Activated naive CD8-positive, alpha-beta T cell treated with anti-CD3 and anti-CD28 coated beads, Interleukin-2, amount 10 ng/mL, durations not matched to agents 7 days and 5 days (primary cell): Measurements from ENCODE around the gene IL11RA. TPM values are rescaled to one million over a fixed set of nuclear protein-coding genes. Genes with fewer than 3 reads are reported as not detected.

Experiments
- ATAC-seq: fragments of 150-1000 bp; cut with Tn5 transposase; one replicate; pipeline ENCODE4 v1.10.0; 2021; ENCODE audit warnings: low read depth, moderate library complexity
- POLR2A ChIA-PET: fragments of 350-600 bp; sonication (Branson Sonifier 250); formaldehyde crosslinking; loops from one replicate; lab custom pipeline; 2021; ENCODE audit warnings: antibody characterized with exemption; lab: Charles Lee
- DNase-seq: peaks from one replicate; pipeline ENCODE4 v3.0.0; 2021
- H3K27ac Mint-ChIP-seq: one replicate; pipeline ENCODE4 v1.8.0; 2022; ENCODE audit warnings: mild to moderate bottlenecking, mixed read lengths
- H3K27me3 Mint-ChIP-seq: one replicate; pipeline ENCODE4 v1.8.0; 2022; ENCODE audit warnings: mild to moderate bottlenecking, moderate library complexity, mixed read lengths
- H3K36me3 Mint-ChIP-seq: one replicate; pipeline ENCODE4 v1.8.0; 2021; ENCODE audit warnings: mild to moderate bottlenecking, mixed read lengths
- H3K4me1 Mint-ChIP-seq: one replicate; pipeline ENCODE4 v1.8.0; 2021; ENCODE audit warnings: mixed read lengths
- H3K4me3 Mint-ChIP-seq: one replicate; pipeline ENCODE4 v1.8.0; 2022; ENCODE audit warnings: mild to moderate bottlenecking, moderate library complexity, mixed read lengths
- H3K9me3 Mint-ChIP-seq: one replicate; pipeline ENCODE4 v1.8.0; 2021; ENCODE audit warnings: mixed read lengths
- total RNA-seq, 2 experiments: library from RNA; stranded (reverse); gene quantifications; one replicate each; pipeline ENCODE4 v1.2.3, GENCODE V29; 2021

IL11RA gene
- total RNA-seq, 2 experiments from 2014 or later, result 77.0 to 79.1 TPM

GRCh38 chr9:34648673-34649072 is 3.3 kb upstream of the IL11RA start:
- Mint-ChIP-seq H3K36me3 (peaks cover 21% of the 10 kb centered on the region), H3K27me3 (no peaks in the 10 kb centered on the region), H3K27ac (no peak overlapping the region)

GRCh38 chr9:34650816-34651215 is 1.2 kb upstream of the IL11RA start:
- ATAC-seq (no peak), DNase-seq (no peak)
- peaks cover 29% of the 10 kb centered on the region for H3K4me1 Mint-ChIP-seq
- H3K36me3 Mint-ChIP-seq, result peaks cover 21% of the 10 kb centered on the region
- no peak overlapping the region for H3K27ac Mint-ChIP-seq
- no peaks in the 10 kb centered on the region for H3K27me3 Mint-ChIP-seq
- POLR2A ChIA-PET, result no interaction called here
- no peak overlapping the region for H3K4me3 Mint-ChIP-seq
- H3K9me3 Mint-ChIP-seq, result no peaks in the 10 kb centered on the region

More at GRCh38 chr9:34648673-34649072, 3.3 kb upstream of the IL11RA start:
- Mint-ChIP-seq H3K9me3 (no peaks in the 10 kb centered on the region), H3K4me1 (peaks cover 28% of the 10 kb centered on the region), H3K4me3 (no peak overlapping the region)
- no peak for ATAC-seq
- DNase-seq, result no peak
- POLR2A ChIA-PET, result interaction anchor here (1.3 to 5.6 kb wide), 4 partner anchors 8 to 15 kb away, joined by 3 to 117 read pairs (median 32); partner anchors contain the start of gene SIGMAR1

DNA sequence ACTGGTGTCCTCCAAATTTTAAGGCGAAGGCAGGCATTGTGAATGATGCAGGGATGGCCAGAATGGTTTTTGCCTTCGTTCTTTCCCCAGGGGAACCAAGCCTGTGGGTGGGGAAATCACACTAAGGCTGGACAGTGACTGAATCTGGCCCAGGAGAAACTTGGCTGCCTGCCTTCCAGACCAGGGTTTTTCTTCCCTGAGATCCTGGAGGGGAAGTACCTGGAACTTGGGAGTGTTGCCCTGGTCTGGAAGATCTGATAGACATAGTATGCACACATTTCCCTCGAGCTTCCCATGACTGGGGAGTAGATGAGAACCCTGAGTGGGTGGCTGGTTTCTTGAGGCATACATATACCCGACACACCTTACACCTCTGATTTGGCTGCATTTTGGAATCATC is 664 bp upstream of the IL11RA start:
- POLR2A ChIA-PET, result interaction anchor here (1.2 to 1.8 kb wide), 2 partner anchors 10 to 14 kb away, joined by 6 to 9 read pairs; partner anchors contain the start of genes CCL27 and SIGMAR1
- H3K4me3 Mint-ChIP-seq, result no peak overlapping the region
- ATAC-seq (no peak), DNase-seq (no peak)
- peaks cover 21% of the 10 kb centered on the region for H3K36me3 Mint-ChIP-seq
- no peaks in the 10 kb centered on the region for H3K27me3 Mint-ChIP-seq
- no peaks in the 10 kb centered on the region for H3K9me3 Mint-ChIP-seq
- H3K27ac Mint-ChIP-seq, result no peak overlapping the region
- peaks cover 27% of the 10 kb centered on the region for H3K4me1 Mint-ChIP-seq

DNA sequence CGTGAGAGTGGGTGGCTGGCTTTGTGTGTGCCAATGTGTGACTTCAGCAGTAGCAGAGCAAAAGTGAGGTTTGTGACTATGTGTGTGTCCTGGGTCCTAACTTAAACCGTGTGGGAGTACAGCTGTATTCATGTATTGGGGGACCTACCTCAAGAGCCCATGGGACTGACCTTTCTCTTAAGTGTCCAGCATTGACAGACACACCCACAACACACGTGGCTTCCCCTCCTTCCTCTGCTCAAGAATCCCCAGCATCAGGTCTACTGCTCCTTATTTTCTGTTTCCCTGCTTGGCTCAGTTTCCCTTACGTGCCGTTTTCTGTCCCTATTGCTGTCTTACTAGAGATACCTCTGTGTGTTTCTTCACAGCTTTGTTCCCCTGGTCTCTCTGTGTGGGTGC is 616 bp downstream of the IL11RA start:
- H3K27ac Mint-ChIP-seq, result no peak overlapping the region
- H3K27me3 Mint-ChIP-seq, result no peaks in the 10 kb centered on the region
- no peak for ATAC-seq
- H3K36me3 Mint-ChIP-seq, result peaks cover 18% of the 10 kb centered on the region
- peaks cover 23% of the 10 kb centered on the region for H3K4me1 Mint-ChIP-seq
- H3K4me3 Mint-ChIP-seq, result no peak overlapping the region
- no peak for DNase-seq
- H3K9me3 Mint-ChIP-seq, result no peaks in the 10 kb centered on the region
- POLR2A ChIA-PET, result interaction anchor here (1.1 to 1.8 kb wide), 2 partner anchors 13 to 15 kb away, joined by 4 to 9 read pairs; partner anchors contain the start of gene SIGMAR1

DNA sequence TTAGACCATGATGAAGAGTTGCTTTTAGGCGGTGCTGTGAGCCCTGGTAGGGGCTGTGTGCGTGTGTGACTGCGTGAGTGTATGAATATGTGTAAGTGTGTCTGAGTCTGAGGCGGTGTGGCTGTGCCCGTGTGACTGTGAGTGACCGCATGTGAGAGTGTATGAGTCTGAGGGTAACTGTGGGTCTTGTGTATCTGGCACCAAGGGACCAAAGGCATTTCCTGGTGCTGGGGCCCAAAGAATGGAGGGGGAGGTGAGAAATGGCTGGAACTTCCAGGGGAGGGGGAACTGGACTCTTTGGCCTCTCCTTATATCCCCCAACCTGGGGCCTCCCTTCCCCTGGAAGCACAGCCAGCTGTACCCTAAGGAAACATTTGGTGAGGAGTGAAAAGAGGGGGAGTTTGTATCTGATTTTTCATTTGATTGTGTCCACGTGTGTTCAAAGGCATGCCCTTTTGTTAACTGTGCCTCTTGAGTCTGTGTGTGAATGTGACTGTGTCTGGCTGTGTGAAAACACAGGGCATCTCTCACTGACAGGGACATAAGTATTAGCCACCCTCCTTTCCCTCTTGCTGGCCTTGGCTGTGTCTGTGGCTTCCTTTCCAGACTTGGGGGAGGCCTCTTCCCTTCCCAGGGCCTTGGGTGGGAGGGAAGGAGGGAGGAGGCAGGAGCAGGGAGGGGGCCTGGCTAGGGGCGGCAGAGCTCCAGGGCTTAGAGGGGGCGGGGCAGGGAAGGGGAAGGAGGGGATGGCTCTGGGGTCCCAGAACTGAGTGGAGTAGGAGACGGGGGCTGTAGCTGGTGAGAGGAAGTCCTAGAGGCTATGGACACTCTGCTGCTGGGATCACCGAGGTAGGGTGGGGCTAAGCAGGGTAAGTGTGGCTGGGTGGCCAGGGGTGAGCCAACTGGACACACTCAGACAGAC is 1.4 kb downstream of the IL11RA start:
- H3K36me3 Mint-ChIP-seq, result peaks cover 11% of the 10 kb centered on the region
- H3K27ac Mint-ChIP-seq, result no peak overlapping the region
- DNase-seq (no peak), ATAC-seq (no peak)
- H3K9me3 Mint-ChIP-seq, result no peaks in the 10 kb centered on the region
- H3K27me3 Mint-ChIP-seq, result no peaks in the 10 kb centered on the region
- no peak overlapping the region for H3K4me3 Mint-ChIP-seq
- peaks cover 16% of the 10 kb centered on the region for H3K4me1 Mint-ChIP-seq
- POLR2A ChIA-PET, result interaction anchor here (1.2 to 1.8 kb wide), 3 partner anchors 9 to 16 kb away, joined by 3 to 9 read pairs (median 4); partner anchors contain the start of gene SIGMAR1

GRCh38 chr9:34654323-34655051 is 2.5 kb downstream of the IL11RA start:
- POLR2A ChIA-PET, result interaction anchor here (1.2 to 1.4 kb wide), 3 partner anchors 10 to 17 kb away, joined by 3 to 4 read pairs (median 3); partner anchors contain the start of gene SIGMAR1
- no peak overlapping the region for H3K27ac Mint-ChIP-seq
- H3K9me3 Mint-ChIP-seq, result no peaks in the 10 kb centered on the region

GRCh38 chr9:34655394-34655793 is 3.4 kb downstream of the IL11RA start:
- Mint-ChIP-seq H3K36me3 (peaks cover 4% of the 10 kb centered on the region), H3K4me3 (no peak overlapping the region), H3K27ac (no peak overlapping the region), H3K4me1 (peaks cover 12% of the 10 kb centered on the region), H3K9me3 (no peaks in the 10 kb centered on the region), H3K27me3 (no peaks in the 10 kb centered on the region)
- ATAC-seq, result no peak
- POLR2A ChIA-PET, result interaction anchor here (1.4 to 3.4 kb wide), 2 partner anchors 8 to 13 kb away, joined by 3 to 18 read pairs; partner anchors contain the start of gene GALT
- no peak for DNase-seq

More at GRCh38 chr9:34654323-34655051, 2.5 kb downstream of the IL11RA start:
- H3K27me3 Mint-ChIP-seq, result no peaks in the 10 kb centered on the region
- no peak for DNase-seq
- H3K4me3 Mint-ChIP-seq, result no peak overlapping the region
- peaks cover 5% of the 10 kb centered on the region for H3K36me3 Mint-ChIP-seq
- no peak for ATAC-seq
- peaks cover 14% of the 10 kb centered on the region for H3K4me1 Mint-ChIP-seq

- Mint-ChIP-seq H3K4me1 (peaks cover 13% of the 10 kb centered on the region), H3K27ac (no peak overlapping the region), H3K36me3 (peaks cover 10% of the 10 kb centered on the region), H3K9me3 (no peaks in the 10 kb centered on the region), H3K27me3 (no peaks in the 10 kb centered on the region), H3K4me3 (no peak overlapping the region)
- DNase-seq (no peak), ATAC-seq (no peak)
- POLR2A ChIA-PET, result interaction anchor here (0.6 to 3.4 kb wide), 3 partner anchors 10 to 19 kb away, joined by 3 to 18 read pairs (median 6); partner anchors contain the start of genes GALT and SIGMAR1
Observed at GRCh38 chr9:34656992-34657391, 5.0 kb downstream of the IL11RA start.

DNA sequence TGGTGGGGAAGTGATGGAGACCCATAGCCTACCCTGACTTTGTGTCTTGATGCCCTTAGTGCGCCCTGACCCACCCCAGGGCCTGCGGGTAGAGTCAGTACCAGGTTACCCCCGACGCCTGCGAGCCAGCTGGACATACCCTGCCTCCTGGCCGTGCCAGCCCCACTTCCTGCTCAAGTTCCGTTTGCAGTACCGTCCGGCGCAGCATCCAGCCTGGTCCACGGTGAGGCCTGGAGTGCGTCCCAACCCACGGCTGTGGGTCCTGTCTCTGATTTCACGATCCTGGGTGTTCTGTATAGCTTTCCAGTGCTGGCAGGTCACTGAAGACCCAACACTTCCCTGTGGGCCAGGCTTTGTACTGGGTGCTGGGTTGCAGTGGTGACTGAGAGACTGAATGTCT is 6.5 kb downstream of the IL11RA start:
- POLR2A ChIA-PET, result interaction anchor here (3.4 kb wide), 1 partner anchor 11 kb away, joined by 18 read pairs; the partner anchor contains the start of gene GALT
- no peaks in the 10 kb centered on the region for H3K27me3 Mint-ChIP-seq
- H3K9me3 Mint-ChIP-seq, result no peaks in the 10 kb centered on the region
- peaks cover 16% of the 10 kb centered on the region for H3K4me1 Mint-ChIP-seq
- ATAC-seq, result no peak
- no peak overlapping the region for H3K4me3 Mint-ChIP-seq
- no peak overlapping the region for H3K27ac Mint-ChIP-seq
- no peak for DNase-seq
- peaks cover 7% of the 10 kb centered on the region for H3K36me3 Mint-ChIP-seq

DNA sequence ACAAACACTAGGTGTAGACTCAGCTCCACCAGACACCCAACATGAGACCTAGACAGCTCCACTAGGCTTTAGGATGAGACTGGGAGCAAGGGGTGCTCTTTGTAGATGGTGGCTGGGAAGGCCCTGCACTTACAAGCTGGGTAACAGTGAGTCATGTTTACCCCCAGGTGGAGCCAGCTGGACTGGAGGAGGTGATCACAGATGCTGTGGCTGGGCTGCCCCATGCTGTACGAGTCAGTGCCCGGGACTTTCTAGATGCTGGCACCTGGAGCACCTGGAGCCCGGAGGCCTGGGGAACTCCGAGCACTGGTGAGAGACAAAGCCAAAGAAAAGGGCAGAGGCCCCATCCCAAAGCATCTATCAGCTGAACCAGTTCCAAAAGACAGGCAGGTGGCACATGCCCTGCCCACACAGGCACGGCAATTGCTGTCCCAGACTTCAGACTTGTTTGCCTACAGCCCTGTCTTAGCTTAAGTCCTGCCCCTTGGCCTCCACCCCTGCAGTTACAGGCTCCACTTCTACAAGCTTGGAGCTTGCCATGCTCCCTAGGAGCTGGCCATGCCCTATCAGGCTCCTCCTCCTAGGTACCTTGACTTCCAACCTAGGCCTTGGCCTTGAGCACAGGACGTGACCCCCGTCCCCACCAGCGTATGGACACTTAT is 7.7 kb downstream of the IL11RA start:
- H3K4me1 Mint-ChIP-seq, result peaks cover 25% of the 10 kb centered on the region
- POLR2A ChIA-PET, result interaction anchor here (0.9 to 1.2 kb wide), 2 partner anchors 11 to 13 kb away, joined by 3 to 4 read pairs; partner anchors contain the start of gene GALT
- H3K4me3 Mint-ChIP-seq, result no peak overlapping the region
- no peak for DNase-seq
- H3K27ac Mint-ChIP-seq, result no peak overlapping the region
- no peak for ATAC-seq
- no peaks in the 10 kb centered on the region for H3K27me3 Mint-ChIP-seq
- H3K36me3 Mint-ChIP-seq, result peaks cover 9% of the 10 kb centered on the region
- no peaks in the 10 kb centered on the region for H3K9me3 Mint-ChIP-seq

DNA sequence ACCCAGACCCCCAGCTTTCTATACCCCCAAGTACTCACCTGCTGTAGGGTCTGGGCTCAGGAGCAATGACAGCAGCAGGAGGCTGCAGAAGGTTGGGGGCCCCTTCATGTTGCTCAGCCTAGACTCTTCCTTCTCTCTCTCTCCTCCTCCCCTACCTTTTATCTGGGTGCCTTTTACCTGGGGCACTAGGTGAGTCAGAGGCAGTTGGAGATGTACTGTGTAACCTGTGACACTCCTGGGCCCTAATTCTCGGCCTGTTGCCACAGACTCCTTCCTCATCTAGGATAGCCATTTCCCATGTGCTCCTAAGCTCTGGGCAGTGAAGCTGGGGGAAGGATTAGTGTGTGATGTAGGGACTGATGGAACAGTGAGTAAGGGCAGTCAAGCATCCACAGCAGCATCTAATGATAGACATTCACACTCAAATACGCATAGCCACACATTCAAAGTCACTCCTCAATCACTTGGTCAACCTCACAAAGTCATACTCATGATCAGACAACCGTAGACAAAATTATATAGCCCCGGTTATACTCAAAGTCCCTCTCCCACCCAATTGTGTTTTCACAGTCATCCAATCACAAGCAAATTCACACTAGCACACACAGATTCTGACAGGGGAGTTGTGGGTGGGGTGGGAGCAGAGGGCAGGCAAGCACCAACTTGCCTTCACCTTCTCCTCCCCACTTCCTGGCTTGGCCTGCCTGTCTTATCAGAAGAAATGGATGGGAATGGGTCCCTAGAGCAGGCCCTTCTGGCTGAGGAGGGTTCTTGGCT is 10.7 kb downstream of the IL11RA start, which contains the start of gene CCL27:
CCL27 (minus strand) TSS at position 132 of the 777 bp plus-strand sequence; CDS start at position 108, 24 bp downstream.
- no peaks in the 10 kb centered on the region for H3K27me3 Mint-ChIP-seq
- H3K27ac Mint-ChIP-seq, result peak within 1 kb of the TSS; percentile 83
- H3K4me1 Mint-ChIP-seq, result peaks cover 32% of the 10 kb centered on the region
- POLR2A ChIA-PET, result interaction anchor here (1.5 to 3.3 kb wide), 3 partner anchors 11 to 25 kb away, joined by 5 to 47 read pairs (median 6); partner anchors contain the start of genes GALT, IL11RA and SIGMAR1
- H3K4me3 Mint-ChIP-seq, result peak within 1 kb of the TSS; percentile 20
- ATAC-seq (no peak), DNase-seq (no peak)
- H3K36me3 Mint-ChIP-seq, result peaks cover 15% of the 10 kb centered on the region
- H3K9me3 Mint-ChIP-seq, result no peaks in the 10 kb centered on the region

GRCh38 chr9:34663303-34663605 is 11.3 kb downstream of the IL11RA start:
- no peak for ATAC-seq

More at GRCh38 chr9:34663303-34663605, 11.3 kb downstream of the IL11RA start:
- Mint-ChIP-seq H3K27me3 (no peaks in the 10 kb centered on the region), H3K4me1 (peaks cover 32% of the 10 kb centered on the region), H3K27ac (peak overlapping the region; percentile 83), H3K9me3 (no peaks in the 10 kb centered on the region), H3K4me3 (peak overlapping the region; percentile 20), H3K36me3 (peaks cover 17% of the 10 kb centered on the region)
- no peak for DNase-seq
- POLR2A ChIA-PET, result interaction anchor here (1.9 to 3.3 kb wide), 2 partner anchors 16 to 26 kb away, joined by 5 to 47 read pairs; partner anchors contain the start of genes GALT and SIGMAR1
